Ascending aorta (tissue), 2 donors: ENCODE measurements around the gene SOCS4. TPM values are rescaled to one million over a fixed set of nuclear protein-coding genes. Genes with fewer than 3 reads are reported as not detected.

Source experiments
- DNase-seq, 2 donors: peaks; one replicate each; pipeline ENCODE4 v3.0.0-alpha.2; 2019; ENCODE audit warnings: low spot score in 2 of 2
- H3K27ac ChIP-seq, 2 donors: fragments of 200-600 bp; sonication (generic); one replicate each; pipeline ENCODE4 v1.5.1; 2016 to 2017; ENCODE audit warnings: mild to moderate bottlenecking in 1 of 2
- H3K27me3 ChIP-seq: fragments of 200-600 bp; sonication (generic); one replicate; pipeline ENCODE4 v1.5.1; 2017
- H3K36me3 ChIP-seq, 2 donors: fragments of 200-600 bp; sonication (generic); one replicate each; pipeline ENCODE4 v1.5.1; 2016
- H3K4me1 ChIP-seq, 2 donors: fragments of 200-600 bp; sonication (generic); one replicate each; pipeline ENCODE4 v1.5.1; 2016 to 2017; ENCODE audit warnings: mild to moderate bottlenecking in 1 of 2
- H3K4me3 ChIP-seq, 2 donors: fragments of 200-600 bp; sonication (generic); one replicate each; pipeline ENCODE4 v1.5.1; 2016 to 2017; ENCODE audit warnings: mild to moderate bottlenecking in 1 of 2
- H3K9me3 ChIP-seq, 2 donors: fragments of 200-600 bp; sonication (generic); one replicate each; pipeline ENCODE4 v1.5.1; 2016
- intact Hi-C: fragments of 100-400 bp; cut with DNase I; formaldehyde crosslinking; loops from one replicate; pipeline ENCODE4 v1.15.1; 2023
- total RNA-seq: library from RNA; depleted of rRNA; stranded (reverse); fragments of >200 nt; gene quantifications from one replicate; pipeline ENCODE4 v1.1.0, GENCODE V29; 2016
- TF ChIP-seq, protein P1 (sequence below), 3 experiments: fragments of 200-600 bp in 2 of 3; fragments of 450-650 bp in 1 of 3; sonication (generic) in 2 of 3; IDR thresholded peaks; one replicate each; pipeline ENCODE4 v1.5.1; 2016 to 2019; ENCODE audit warnings: antibody characterized with exemption in 3 of 3, mild to moderate bottlenecking in 1 of 3, moderate library complexity in 1 of 3

SOCS4 gene
- total RNA-seq, 1 donor from 2014 or later: 12.9 TPM

DNA sequence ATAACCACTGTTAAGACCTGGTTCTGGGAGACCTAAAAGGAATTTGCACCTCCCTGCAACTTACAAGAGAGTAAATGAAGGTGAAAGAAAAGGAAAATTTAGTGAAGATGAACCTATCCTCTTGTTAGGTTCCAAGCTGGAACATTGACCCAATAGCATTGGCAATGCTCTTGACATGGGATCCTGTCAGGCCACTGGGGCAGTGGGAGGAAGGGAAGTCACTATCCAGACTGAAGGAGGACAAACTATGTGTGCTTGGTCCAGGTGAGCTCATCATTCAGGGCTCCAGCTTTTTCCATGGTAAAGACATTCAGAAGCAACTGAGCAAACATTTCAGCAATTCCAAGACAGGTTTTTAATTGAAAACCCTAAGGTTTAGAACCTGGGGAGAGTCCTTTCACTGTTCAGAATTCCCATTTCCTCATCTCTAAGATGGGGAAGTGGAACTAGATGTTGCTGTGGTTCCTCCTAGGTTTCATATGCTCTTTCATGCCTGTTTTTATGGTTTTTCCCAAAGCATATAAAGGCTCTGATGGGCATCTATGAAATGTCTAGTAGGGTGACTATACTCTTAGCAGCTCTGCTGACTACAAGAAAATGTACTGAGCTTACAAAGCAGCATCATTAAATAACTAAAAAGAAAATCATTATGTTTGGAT is 57.5 kb downstream of the SOCS4 start:
- TF ChIP-seq, protein P1, sequence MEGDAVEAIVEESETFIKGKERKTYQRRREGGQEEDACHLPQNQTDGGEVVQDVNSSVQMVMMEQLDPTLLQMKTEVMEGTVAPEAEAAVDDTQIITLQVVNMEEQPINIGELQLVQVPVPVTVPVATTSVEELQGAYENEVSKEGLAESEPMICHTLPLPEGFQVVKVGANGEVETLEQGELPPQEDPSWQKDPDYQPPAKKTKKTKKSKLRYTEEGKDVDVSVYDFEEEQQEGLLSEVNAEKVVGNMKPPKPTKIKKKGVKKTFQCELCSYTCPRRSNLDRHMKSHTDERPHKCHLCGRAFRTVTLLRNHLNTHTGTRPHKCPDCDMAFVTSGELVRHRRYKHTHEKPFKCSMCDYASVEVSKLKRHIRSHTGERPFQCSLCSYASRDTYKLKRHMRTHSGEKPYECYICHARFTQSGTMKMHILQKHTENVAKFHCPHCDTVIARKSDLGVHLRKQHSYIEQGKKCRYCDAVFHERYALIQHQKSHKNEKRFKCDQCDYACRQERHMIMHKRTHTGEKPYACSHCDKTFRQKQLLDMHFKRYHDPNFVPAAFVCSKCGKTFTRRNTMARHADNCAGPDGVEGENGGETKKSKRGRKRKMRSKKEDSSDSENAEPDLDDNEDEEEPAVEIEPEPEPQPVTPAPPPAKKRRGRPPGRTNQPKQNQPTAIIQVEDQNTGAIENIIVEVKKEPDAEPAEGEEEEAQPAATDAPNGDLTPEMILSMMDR (IDR thresholded peaks at IDR 0.05): no peak
- H3K27ac ChIP-seq: no peak overlapping the region
- H3K27me3 ChIP-seq: no peaks in the 10 kb centered on the region
- intact Hi-C loops: no loop called here
- no peak overlapping the region for H3K4me3 ChIP-seq
- no peaks in the 10 kb centered on the region for H3K36me3 ChIP-seq
- no peaks in the 10 kb centered on the region for H3K9me3 ChIP-seq
- DNase-seq: no peak
- H3K4me1 ChIP-seq: peaks cover 0 to 2% of the 10 kb centered on the region in 2 donors

DNA sequence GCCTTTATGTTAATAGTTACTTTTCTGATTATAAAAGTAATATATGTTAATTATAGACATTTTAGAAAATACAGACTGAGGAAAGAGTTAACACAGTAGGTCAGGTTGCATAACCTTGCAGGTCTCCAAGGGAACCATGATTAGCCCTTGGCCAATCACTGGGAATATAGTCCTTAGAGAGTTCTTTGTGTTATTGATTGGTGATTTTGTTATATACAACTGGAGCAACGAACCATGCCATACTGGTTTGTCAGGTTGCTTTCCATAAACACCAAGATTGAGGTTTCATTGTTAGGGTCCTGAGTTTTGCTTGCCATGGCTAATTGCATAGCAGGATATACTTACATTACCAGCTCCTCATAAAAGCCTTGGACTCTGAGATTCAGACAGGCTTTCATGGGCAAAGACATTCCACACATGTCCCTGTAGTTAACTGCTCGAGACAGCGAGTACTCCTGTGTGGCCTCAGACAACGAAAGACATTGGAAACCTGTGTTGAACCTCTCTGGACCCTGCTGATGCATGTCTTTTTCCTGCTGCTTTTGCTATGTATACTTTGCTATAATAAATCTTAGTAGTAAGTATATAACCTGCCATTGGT is 58.1 kb downstream of the SOCS4 start:
- H3K4me1 ChIP-seq: peaks cover 0 to 2% of the 10 kb centered on the region in 2 donors
- intact Hi-C loops: no loop called here
- no peak overlapping the region for H3K4me3 ChIP-seq
- no peaks in the 10 kb centered on the region for H3K27me3 ChIP-seq
- H3K36me3 ChIP-seq: no peaks in the 10 kb centered on the region
- no peak overlapping the region for H3K27ac ChIP-seq
- no peak for DNase-seq
- no peaks in the 10 kb centered on the region for H3K9me3 ChIP-seq
- TF ChIP-seq, protein P1 (IDR thresholded peaks at IDR 0.05): no peak

DNA sequence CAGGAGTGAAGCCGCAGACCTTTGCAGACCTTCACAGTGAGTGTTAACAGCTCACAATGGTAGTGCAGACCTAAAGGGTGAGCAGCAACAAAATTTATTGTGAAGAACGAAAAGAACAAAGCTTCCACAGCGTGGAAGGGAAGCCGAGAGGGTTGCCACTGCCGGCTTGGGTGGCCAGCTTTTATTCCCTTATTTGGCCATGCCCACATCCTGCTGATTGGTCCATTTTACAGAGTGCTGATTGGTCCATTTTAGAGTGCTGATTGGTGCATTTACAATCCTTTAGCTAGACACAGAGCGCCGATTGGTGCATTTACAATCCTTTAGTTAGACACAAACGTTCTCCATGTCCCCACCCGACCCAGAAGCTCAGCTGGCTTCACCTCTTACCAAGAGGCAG is 59.9 kb downstream of the SOCS4 start:
- intact Hi-C loops: no loop called here

DNA sequence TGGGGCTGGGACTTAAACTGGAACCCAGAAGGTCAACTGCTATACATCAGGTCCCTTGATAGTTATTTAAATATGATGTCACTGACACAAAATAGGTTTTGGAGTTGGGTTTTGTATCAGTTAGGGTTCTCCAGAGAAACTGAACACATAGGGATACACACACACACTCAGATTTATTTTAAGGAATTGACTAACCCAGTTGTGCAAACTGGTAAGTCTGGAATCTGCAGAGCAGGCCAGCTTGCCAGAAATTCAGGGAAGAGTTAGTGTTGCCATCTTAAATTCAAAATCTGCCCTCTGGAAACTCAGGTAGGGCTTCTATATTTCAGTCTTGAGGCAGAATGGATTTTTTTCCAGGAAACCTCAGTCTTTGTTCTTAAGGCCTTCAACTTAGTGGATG is 61.3 kb downstream of the SOCS4 start:
- no peak overlapping the region for H3K4me3 ChIP-seq
- TF ChIP-seq, protein P1 (IDR thresholded peaks at IDR 0.05): no peak
- no peak overlapping the region for H3K27ac ChIP-seq
- H3K4me1 ChIP-seq: peaks cover 0 to 2% of the 10 kb centered on the region in 2 donors
- intact Hi-C loops: loop anchor here (2.0 kb wide), 1 partner anchor 40 kb away; the partner anchor contains the start of gene LGALS3
- H3K27me3 ChIP-seq: no peaks in the 10 kb centered on the region
- H3K36me3 ChIP-seq: no peaks in the 10 kb centered on the region
- no peaks in the 10 kb centered on the region for H3K9me3 ChIP-seq
- DNase-seq: no peak

More for the DNA sequence above, 59.9 kb downstream of the SOCS4 start:
- H3K27me3 ChIP-seq: no peaks in the 10 kb centered on the region
- DNase-seq: no peak
- TF ChIP-seq, protein P1 (IDR thresholded peaks at IDR 0.05): no peak
- H3K9me3 ChIP-seq: no peaks in the 10 kb centered on the region
- peaks cover 0 to 2% of the 10 kb centered on the region in 2 donors for H3K4me1 ChIP-seq
- H3K27ac ChIP-seq: no peak overlapping the region
- no peaks in the 10 kb centered on the region for H3K36me3 ChIP-seq
- no peak overlapping the region for H3K4me3 ChIP-seq

DNA sequence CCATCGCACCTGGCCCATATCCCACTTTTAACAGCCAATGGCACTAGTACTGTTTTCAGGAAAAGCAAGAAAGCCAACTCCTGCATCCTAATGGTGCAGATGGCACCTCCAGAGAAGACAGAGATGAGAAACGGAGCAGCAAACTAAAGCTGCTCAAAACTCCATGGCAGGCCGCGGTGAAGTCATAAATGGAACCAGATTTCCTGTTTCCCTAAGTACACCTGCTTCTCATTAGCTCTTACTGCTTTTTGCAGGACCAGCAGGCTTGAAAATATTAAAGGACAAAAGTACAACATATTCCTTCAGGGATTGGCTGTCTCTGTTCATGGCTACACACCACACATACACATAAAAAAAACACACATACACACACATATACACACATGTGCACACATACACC is 65.3 kb downstream of the SOCS4 start:
- TF ChIP-seq, protein P1 (IDR thresholded peaks at IDR 0.05): no peak
- DNase-seq: no peak
- intact Hi-C loops: no loop called here
- no peak overlapping the region for H3K4me3 ChIP-seq
- H3K9me3 ChIP-seq: no peaks in the 10 kb centered on the region
- H3K27ac ChIP-seq: no peak overlapping the region
- peaks cover 0 to 2% of the 10 kb centered on the region in 2 donors for H3K4me1 ChIP-seq
- H3K36me3 ChIP-seq: no peaks in the 10 kb centered on the region
- H3K27me3 ChIP-seq: no peaks in the 10 kb centered on the region
